ENCODE measurements around the gene UBR1.

The UBR1 gene

GRCh38 chr15:43103907-43104306 lies 1.9 kb downstream of the UBR1 start:
- TF ChIP-seq POLR2AphosphoS5 (IDR thresholded peaks at IDR 0.05; ENCODE audit: low read depth, low read length) (no peak), FOXP2 (optimal IDR thresholded peaks at IDR 0.05; ENCODE audit: borderline replicate concordance, extremely low read depth, extremely low read length, insufficient read depth) (no peak), TAF1 (IDR thresholded peaks at IDR 0.05; ENCODE audit: borderline replicate concordance, insufficient read depth, low read length) (no peak), REST (IDR thresholded peaks at IDR 0.05; ENCODE audit: insufficient read depth in 1 of 2, low read depth in 2 of 2, low read length in 2 of 2) (no peak), SIN3A (IDR thresholded peaks at IDR 0.05; ENCODE audit: borderline replicate concordance, insufficient read depth, low read length) (no peak)

- TF ChIP-seq REST (IDR thresholded peaks at IDR 0.05; ENCODE audit: insufficient read depth in 1 of 2, low read depth in 2 of 2, low read length in 2 of 2) (no peak), SIN3A (IDR thresholded peaks at IDR 0.05; ENCODE audit: borderline replicate concordance, insufficient read depth, low read length) (no peak), POLR2AphosphoS5 (IDR thresholded peaks at IDR 0.05; ENCODE audit: low read depth, low read length) (no peak), TAF1 (IDR thresholded peaks at IDR 0.05; ENCODE audit: borderline replicate concordance, insufficient read depth, low read length) (no peak), FOXP2 (optimal IDR thresholded peaks at IDR 0.05; ENCODE audit: borderline replicate concordance, extremely low read depth, extremely low read length, insufficient read depth) (no peak)
Measured at GRCh38 chr15:43102187-43102586, 3.7 kb downstream of the UBR1 start.

GRCh38 chr15:43100971-43101370 lies 4.9 kb downstream of the UBR1 start:
- TF ChIP-seq SIN3A (IDR thresholded peaks at IDR 0.05; ENCODE audit: borderline replicate concordance, insufficient read depth, low read length) (no peak), POLR2AphosphoS5 (IDR thresholded peaks at IDR 0.05; ENCODE audit: low read depth, low read length) (no peak), REST (IDR thresholded peaks at IDR 0.05; ENCODE audit: insufficient read depth in 1 of 2, low read depth in 2 of 2, low read length in 2 of 2) (no peak), FOXP2 (optimal IDR thresholded peaks at IDR 0.05; ENCODE audit: borderline replicate concordance, extremely low read depth, extremely low read length, insufficient read depth) (no peak), TAF1 (IDR thresholded peaks at IDR 0.05; ENCODE audit: borderline replicate concordance, insufficient read depth, low read length) (no peak)

- no peak for TF ChIP-seq TAF1 (IDR thresholded peaks at IDR 0.05; ENCODE audit: borderline replicate concordance, insufficient read depth, low read length)
- TF ChIP-seq FOXP2 (optimal IDR thresholded peaks at IDR 0.05; ENCODE audit: borderline replicate concordance, extremely low read depth, extremely low read length, insufficient read depth), result no peak
- no peak for TF ChIP-seq REST (IDR thresholded peaks at IDR 0.05; ENCODE audit: insufficient read depth in 1 of 2, low read depth in 2 of 2, low read length in 2 of 2)
- no peak for TF ChIP-seq POLR2AphosphoS5 (IDR thresholded peaks at IDR 0.05; ENCODE audit: low read depth, low read length)
- no peak for TF ChIP-seq SIN3A (IDR thresholded peaks at IDR 0.05; ENCODE audit: borderline replicate concordance, insufficient read depth, low read length)
Measured at GRCh38 chr15:43099105-43099845, 6.6 kb downstream of the UBR1 start.

Data from PFSK-1 (cell line).